Osteocyte (in vitro differentiated cells): ENCODE measurements around the gene AKAP13. TPM values are rescaled to one million over a fixed set of nuclear protein-coding genes. Genes with fewer than 3 reads are reported as not detected.

Experiments
- DNase-seq: peaks from one replicate; pipeline ENCODE4 v3.0.0; 2021; ENCODE audit warnings: mixed read lengths; ENCODE audit not compliant: unreplicated experiment; ENCODE audit errors: extremely low spot score
- H3K27ac Mint-ChIP-seq: one replicate; pipeline ENCODE4 v1.8.0; 2021; ENCODE audit warnings: mild to moderate bottlenecking, mixed read lengths; ENCODE audit not compliant: unreplicated experiment
- H3K27me3 Mint-ChIP-seq: one replicate; pipeline ENCODE4 v1.8.0; 2021; ENCODE audit warnings: mixed read lengths; ENCODE audit not compliant: unreplicated experiment
- H3K36me3 Mint-ChIP-seq: one replicate; pipeline ENCODE4 v1.8.0; 2021; ENCODE audit warnings: mixed read lengths; ENCODE audit not compliant: unreplicated experiment
- H3K4me1 Mint-ChIP-seq: one replicate; pipeline ENCODE4 v1.8.0; 2021; ENCODE audit warnings: mixed read lengths; ENCODE audit not compliant: unreplicated experiment
- H3K4me3 Mint-ChIP-seq: one replicate; pipeline ENCODE4 v1.8.0; 2021; ENCODE audit warnings: mild to moderate bottlenecking, moderate library complexity, mixed read lengths; ENCODE audit not compliant: unreplicated experiment
- H3K9me3 Mint-ChIP-seq: one replicate; pipeline ENCODE4 v1.8.0; 2021; ENCODE audit warnings: mixed read lengths; ENCODE audit not compliant: unreplicated experiment
- CTCF ChIP-seq: fragments of 200-600 bp; sonication (generic); IDR thresholded peaks from 2 replicates; pipeline ENCODE4 v1.5.0; 2021; ENCODE audit warnings: antibody characterized with exemption, mild to moderate bottlenecking, moderate library complexity
- total RNA-seq: library from RNA; stranded (reverse); gene quantifications from 2 replicates; pipeline ENCODE4 v1.2.1, GENCODE V29; 2021

Gene AKAP13
- total RNA-seq, 1 donor from 2014 or later: 146 TPM

GRCh38 chr15:85396554-85396953 is 16.2 kb downstream of the AKAP13 start:
- DNase-seq: no peak
- peaks cover 61% of the 10 kb centered on the region for H3K4me1 Mint-ChIP-seq
- H3K27ac Mint-ChIP-seq: no peak overlapping the region
- TF ChIP-seq CTCF: no peak
- no peak overlapping the region for H3K4me3 Mint-ChIP-seq
- no peaks in the 10 kb centered on the region for H3K27me3 Mint-ChIP-seq
- H3K9me3 Mint-ChIP-seq: no peaks in the 10 kb centered on the region
- H3K36me3 Mint-ChIP-seq: no peaks in the 10 kb centered on the region

DNA sequence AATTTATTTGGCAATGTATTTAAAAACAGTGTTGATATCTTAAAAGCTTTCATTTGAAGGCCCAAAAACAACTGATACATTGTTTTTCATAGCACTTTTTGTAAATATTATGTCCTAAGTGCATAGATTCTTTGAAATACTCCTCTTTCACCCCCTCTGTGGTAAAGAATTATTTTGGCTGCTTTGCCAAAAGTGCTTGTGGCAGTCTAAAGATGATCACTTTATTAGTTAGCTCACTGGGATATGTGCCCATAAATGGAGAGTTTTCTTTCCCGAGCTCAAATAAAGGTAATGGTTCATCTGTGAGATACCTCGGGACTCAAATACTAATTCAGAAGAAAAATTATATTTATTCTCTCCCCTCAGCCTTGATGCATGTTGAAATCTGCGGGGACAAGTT is 16.7 kb downstream of the AKAP13 start:
- H3K36me3 Mint-ChIP-seq: no peaks in the 10 kb centered on the region
- H3K27me3 Mint-ChIP-seq: no peaks in the 10 kb centered on the region
- no peak overlapping the region for H3K4me3 Mint-ChIP-seq
- DNase-seq: no peak
- no peak for TF ChIP-seq CTCF
- H3K4me1 Mint-ChIP-seq: peaks cover 67% of the 10 kb centered on the region
- H3K27ac Mint-ChIP-seq: no peak overlapping the region
- no peaks in the 10 kb centered on the region for H3K9me3 Mint-ChIP-seq

GRCh38 chr15:85397926-85398325 is 17.5 kb downstream of the AKAP13 start:
- H3K4me1 Mint-ChIP-seq: peaks cover 71% of the 10 kb centered on the region
- no peak overlapping the region for H3K27ac Mint-ChIP-seq
- H3K4me3 Mint-ChIP-seq: no peak overlapping the region
- H3K27me3 Mint-ChIP-seq: no peaks in the 10 kb centered on the region
- no peaks in the 10 kb centered on the region for H3K36me3 Mint-ChIP-seq
- TF ChIP-seq CTCF: no peak
- no peak for DNase-seq
- no peaks in the 10 kb centered on the region for H3K9me3 Mint-ChIP-seq

GRCh38 chr15:85398822-85399221 is 18.4 kb downstream of the AKAP13 start:
- Mint-ChIP-seq H3K36me3 (no peaks in the 10 kb centered on the region), H3K4me3 (no peak overlapping the region), H3K27me3 (no peaks in the 10 kb centered on the region), H3K27ac (no peak overlapping the region), H3K4me1 (peaks cover 70% of the 10 kb centered on the region), H3K9me3 (no peaks in the 10 kb centered on the region)
- no peak for DNase-seq
- TF ChIP-seq CTCF: no peak

- Mint-ChIP-seq H3K36me3 (no peaks in the 10 kb centered on the region), H3K9me3 (no peaks in the 10 kb centered on the region), H3K27ac (no peak overlapping the region), H3K4me1 (peaks cover 70% of the 10 kb centered on the region), H3K27me3 (no peaks in the 10 kb centered on the region), H3K4me3 (no peak overlapping the region)
- DNase-seq: no peak
- no peak for TF ChIP-seq CTCF
These were observed 19.2 kb downstream of the AKAP13 start for GRCh38 chr15:85399627-85400026.
